Measurements from ENCODE around the gene RASAL3.

- no peak for TF ChIP-seq ELK1 (IDR thresholded peaks at IDR 0.05; ENCODE audit: borderline replicate concordance, low read depth, low read length)
- no peak for TF ChIP-seq RFX5 (IDR thresholded peaks at IDR 0.05; ENCODE audit: low read depth, low read length)
- no peak for TF ChIP-seq CTCF (conservative IDR thresholded peaks at IDR 0.05; ENCODE audit: low read depth, low read length)
- TF ChIP-seq POLR2A (IDR thresholded peaks at IDR 0.05; ENCODE audit: low read depth, low read length), result no peak
- no peak for TF ChIP-seq MAFK (IDR thresholded peaks at IDR 0.05; ENCODE audit: low read depth, low read length)
- TF ChIP-seq CEBPB (IDR thresholded peaks at IDR 0.05; ENCODE audit: low read depth, low read length), result no peak
- TF ChIP-seq USF2 (IDR thresholded peaks at IDR 0.05; ENCODE audit: low read depth, low read length), result no peak
- no peak for TF ChIP-seq FOS (IDR thresholded peaks at IDR 0.05; ENCODE audit: low read depth, low read length)
- no peak for TF ChIP-seq SMC3 (IDR thresholded peaks at IDR 0.05; ENCODE audit: low read depth, low read length)
- no peak for TF ChIP-seq MAZ (IDR thresholded peaks at IDR 0.05; ENCODE audit: borderline replicate concordance, low read depth, low read length)
- TF ChIP-seq RAD21 (IDR thresholded peaks at IDR 0.05; ENCODE audit: low read length), result no peak
- TF ChIP-seq RCOR1 (IDR thresholded peaks at IDR 0.05; ENCODE audit: insufficient replicate concordance, low read length), result no peak
Observed at GRCh38 chr19:15404780-15405211, 59.5 kb downstream of the RASAL3 start.
